Ishikawa (cell line): ENCODE measurements around the gene FOXP1.

ENCODE experiments used
- CEBPB ChIP-seq: IDR thresholded peaks from 2 replicates; pipeline ENCODE4 v1.6.1; 2012
- CREB1 ChIP-seq: IDR thresholded peaks from 2 replicates; pipeline ENCODE4 v1.6.1; 2012; ENCODE audit warnings: low read depth
- EGR1 ChIP-seq: IDR thresholded peaks from 2 replicates; pipeline ENCODE4 v1.6.1; 2012
- EP300 ChIP-seq: IDR thresholded peaks from 2 replicates; pipeline ENCODE4 v1.6.1; 2012; ENCODE audit warnings: borderline replicate concordance
- FOXM1 ChIP-seq: IDR thresholded peaks from 2 replicates; pipeline ENCODE4 v1.6.1; 2012; ENCODE audit warnings: low read depth, borderline replicate concordance
- MAX ChIP-seq: IDR thresholded peaks from 2 replicates; pipeline ENCODE4 v1.6.1; 2012
- NFIC ChIP-seq: IDR thresholded peaks from 2 replicates; pipeline ENCODE4 v1.6.1; 2012
- RAD21 ChIP-seq: IDR thresholded peaks from 2 replicates; pipeline ENCODE4 v1.6.1; 2012; ENCODE audit warnings: low read depth
- REST ChIP-seq: IDR thresholded peaks from 2 replicates; pipeline ENCODE4 v1.6.1; 2012; ENCODE audit warnings: low read depth, mild to moderate bottlenecking
- TAF1 ChIP-seq: IDR thresholded peaks from 2 replicates; pipeline ENCODE4 v1.6.1; 2012; ENCODE audit warnings: low read depth, mild to moderate bottlenecking
- TCF12 ChIP-seq: IDR thresholded peaks from 2 replicates; pipeline ENCODE4 v1.6.1; 2012; ENCODE audit warnings: low read depth
- TEAD4 ChIP-seq: IDR thresholded peaks from 2 replicates; pipeline ENCODE4 v1.6.1; 2012
- USF1 ChIP-seq: IDR thresholded peaks from 2 replicates; pipeline ENCODE4 v1.6.1; 2012
- YY1 ChIP-seq: IDR thresholded peaks from 2 replicates; pipeline ENCODE4 v1.6.1; 2012; ENCODE audit warnings: low read depth
- ZBTB7A ChIP-seq: IDR thresholded peaks from 2 replicates; pipeline ENCODE4 v1.6.1; 2012; ENCODE audit warnings: low read depth

The FOXP1 gene

DNA sequence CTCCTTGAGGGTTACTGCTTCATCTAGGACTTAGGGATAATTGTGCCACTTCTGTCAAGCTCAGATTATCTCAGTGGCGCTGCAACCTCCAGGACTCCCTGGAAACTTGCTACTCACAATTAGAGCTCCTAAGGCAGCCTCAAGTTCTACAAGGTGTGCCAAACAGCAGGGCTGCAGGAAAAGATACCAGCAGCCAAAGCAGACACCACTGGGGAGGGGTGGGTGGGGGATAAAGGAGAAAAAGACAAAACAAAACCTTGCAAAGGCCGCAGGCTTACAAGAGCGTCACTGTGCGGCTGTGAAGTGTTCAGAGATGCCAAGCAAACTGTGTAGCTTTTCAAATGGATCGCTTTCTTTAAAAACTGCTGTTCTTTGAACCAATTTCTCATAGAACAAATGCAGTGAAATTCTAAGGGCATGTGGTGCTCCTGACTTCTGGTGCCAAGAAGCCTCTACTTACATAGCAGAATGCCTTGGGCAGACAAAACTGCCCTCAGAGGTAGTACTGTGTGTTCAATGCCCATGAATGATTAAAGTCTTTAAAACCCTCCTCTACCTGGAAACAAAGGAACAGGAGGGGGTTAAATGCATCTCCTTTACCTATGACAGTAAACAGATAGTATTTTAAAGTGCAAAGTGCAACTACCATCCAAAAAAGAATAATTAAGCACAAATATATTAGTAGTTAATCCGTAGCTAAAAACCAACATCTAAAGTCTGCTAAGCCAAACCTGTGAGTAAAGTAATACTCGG lies 353.4 kb downstream of the FOXP1 start:
- TF ChIP-seq CEBPB: no peak
- TF ChIP-seq TCF12: no peak
- no peak for TF ChIP-seq TAF1
- TF ChIP-seq FOXM1: no peak
- no peak for TF ChIP-seq REST
- no peak for TF ChIP-seq USF1
- TF ChIP-seq RAD21: no peak
- TF ChIP-seq EGR1: no peak
- TF ChIP-seq EP300: no peak
- no peak for TF ChIP-seq YY1
- TF ChIP-seq MAX: no peak
- no peak for TF ChIP-seq TEAD4

- no peak for TF ChIP-seq REST
- TF ChIP-seq CEBPB: no peak
Measured at GRCh38 chr3:71228156-71228866, 355.2 kb downstream of the FOXP1 start.

- TF ChIP-seq TEAD4 (no peak), EP300 (no peak), RAD21 (no peak), ZBTB7A (no peak), MAX (no peak), USF1 (no peak), FOXM1 (no peak)
Measured at GRCh38 chr3:71227270-71227661, 356.3 kb downstream of the FOXP1 start.

GRCh38 chr3:71226565-71227269 lies 356.8 kb downstream of the FOXP1 start:
- no peak for TF ChIP-seq USF1
- no peak for TF ChIP-seq YY1
- no peak for TF ChIP-seq TAF1
- no peak for TF ChIP-seq EGR1
- TF ChIP-seq REST: no peak
- TF ChIP-seq TEAD4: no peak
- TF ChIP-seq NFIC: no peak
- no peak for TF ChIP-seq EP300
- no peak for TF ChIP-seq TCF12
- TF ChIP-seq CEBPB: no peak
- no peak for TF ChIP-seq MAX
- no peak for TF ChIP-seq CREB1
- no peak for TF ChIP-seq ZBTB7A
